ENCODE measurements around the gene CDIP1.
A peak's percentile ranks its signal among the peaks of the same experiment; 100 is the strongest.

The CDIP1 gene

DNA sequence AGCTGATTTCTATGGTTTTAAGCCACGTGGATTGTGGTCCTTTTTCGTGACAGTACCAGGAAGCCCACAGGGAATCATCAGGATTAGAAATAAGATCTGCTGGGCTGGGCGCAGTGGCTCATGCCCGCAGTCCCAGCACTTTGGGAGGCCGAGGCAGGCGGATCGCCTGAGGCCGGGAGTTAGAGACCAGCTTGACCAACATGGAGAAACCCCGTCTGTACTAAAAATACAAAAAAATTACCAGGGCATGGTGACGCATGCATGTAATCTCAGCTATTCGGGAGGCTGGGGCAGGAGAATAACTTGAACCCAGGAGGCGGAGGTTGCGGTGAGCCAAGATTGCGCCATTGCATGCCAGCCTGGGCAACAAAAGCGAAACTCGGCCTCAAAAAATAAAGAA is 70.7 kb downstream of the CDIP1 start:
- H3K36me3 ChIP-seq (ENCODE audit: insufficient read depth, low read length): peaks cover 61% of the 10 kb centered on the region
- no peak overlapping the region for H3K4me3 ChIP-seq (ENCODE audit: low read length)
- no peaks in the 10 kb centered on the region for H3K4me1 ChIP-seq (ENCODE audit: insufficient read depth, low read length)
- 96% methylated on average over 16 of the region's 16 CpGs for WGBS
- no peaks in the 10 kb centered on the region for H3K27me3 ChIP-seq (ENCODE audit: insufficient read depth, low read length)
- no peak overlapping the region for H3K9ac ChIP-seq (ENCODE audit: low read depth, low read length)
- no peak overlapping the region for H3K27ac ChIP-seq (ENCODE audit: low read depth, low read length)
- H3K9me3 ChIP-seq (ENCODE audit: insufficient read depth, low read depth, low read length): no peaks in the 10 kb centered on the region

- H3K9me3 ChIP-seq (ENCODE audit: insufficient read depth, low read depth, low read length): no peaks in the 10 kb centered on the region
- WGBS: 96% methylated on average over 32 of the region's 32 CpGs
- H3K4me1 ChIP-seq (ENCODE audit: insufficient read depth, low read length): peaks cover 4% of the 10 kb centered on the region; the same call in 1 of the 2 replicates
- H3K36me3 ChIP-seq (ENCODE audit: insufficient read depth, low read length): peaks cover 56% of the 10 kb centered on the region
- no peaks in the 10 kb centered on the region for H3K27me3 ChIP-seq (ENCODE audit: insufficient read depth, low read length)
- H3K9ac ChIP-seq (ENCODE audit: low read depth, low read length): no peak overlapping the region
- H3K4me3 ChIP-seq (ENCODE audit: low read length): no peak overlapping the region
- no peak overlapping the region for H3K27ac ChIP-seq (ENCODE audit: low read depth, low read length)
Observed at GRCh38 chr16:4465977-4466779, 72.4 kb downstream of the CDIP1 start.

DNA sequence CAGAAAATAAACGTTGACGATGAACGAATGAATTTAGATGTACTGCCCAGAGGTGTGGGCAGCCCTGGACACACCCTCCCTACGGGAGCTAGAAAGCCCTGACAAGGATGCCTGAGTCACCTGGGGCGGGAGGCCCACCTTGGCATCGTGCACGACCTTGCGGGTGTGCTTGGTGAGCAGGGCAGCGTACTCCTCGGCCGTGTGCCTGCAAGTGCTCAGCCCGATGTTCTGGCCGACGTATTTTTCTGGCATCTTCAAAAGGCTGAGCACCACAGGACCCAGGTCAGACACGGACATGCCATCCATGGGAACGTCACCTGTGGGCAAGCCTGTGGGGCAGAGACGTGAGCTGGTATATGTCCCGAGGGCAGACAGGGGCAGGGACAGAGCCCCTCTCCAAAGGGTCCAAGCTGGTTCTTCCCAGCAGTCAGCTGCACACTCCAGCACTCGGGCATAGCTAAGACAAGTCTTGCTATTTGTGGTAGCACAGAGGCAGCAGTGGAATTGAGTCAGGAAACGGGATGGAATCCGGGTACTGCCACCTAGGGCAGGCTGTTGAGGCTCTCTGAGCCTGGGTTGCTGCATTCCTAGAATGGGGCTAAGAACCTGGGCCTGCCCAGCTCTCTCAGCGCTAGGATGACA is 74.9 kb downstream of the CDIP1 start:
- peaks cover 4% of the 10 kb centered on the region; the same call in 1 of the 2 replicates for H3K4me1 ChIP-seq (ENCODE audit: insufficient read depth, low read length)
- H3K9me3 ChIP-seq (ENCODE audit: insufficient read depth, low read depth, low read length): no peaks in the 10 kb centered on the region
- H3K27ac ChIP-seq (ENCODE audit: low read depth, low read length): no peak overlapping the region
- H3K36me3 ChIP-seq (ENCODE audit: insufficient read depth, low read length): peaks cover 49% of the 10 kb centered on the region
- no peaks in the 10 kb centered on the region for H3K27me3 ChIP-seq (ENCODE audit: insufficient read depth, low read length)
- no peak overlapping the region for H3K4me3 ChIP-seq (ENCODE audit: low read length)
- no peak overlapping the region for H3K9ac ChIP-seq (ENCODE audit: low read depth, low read length)
- WGBS: 94% methylated on average over 22 of the region's 22 CpGs

DNA sequence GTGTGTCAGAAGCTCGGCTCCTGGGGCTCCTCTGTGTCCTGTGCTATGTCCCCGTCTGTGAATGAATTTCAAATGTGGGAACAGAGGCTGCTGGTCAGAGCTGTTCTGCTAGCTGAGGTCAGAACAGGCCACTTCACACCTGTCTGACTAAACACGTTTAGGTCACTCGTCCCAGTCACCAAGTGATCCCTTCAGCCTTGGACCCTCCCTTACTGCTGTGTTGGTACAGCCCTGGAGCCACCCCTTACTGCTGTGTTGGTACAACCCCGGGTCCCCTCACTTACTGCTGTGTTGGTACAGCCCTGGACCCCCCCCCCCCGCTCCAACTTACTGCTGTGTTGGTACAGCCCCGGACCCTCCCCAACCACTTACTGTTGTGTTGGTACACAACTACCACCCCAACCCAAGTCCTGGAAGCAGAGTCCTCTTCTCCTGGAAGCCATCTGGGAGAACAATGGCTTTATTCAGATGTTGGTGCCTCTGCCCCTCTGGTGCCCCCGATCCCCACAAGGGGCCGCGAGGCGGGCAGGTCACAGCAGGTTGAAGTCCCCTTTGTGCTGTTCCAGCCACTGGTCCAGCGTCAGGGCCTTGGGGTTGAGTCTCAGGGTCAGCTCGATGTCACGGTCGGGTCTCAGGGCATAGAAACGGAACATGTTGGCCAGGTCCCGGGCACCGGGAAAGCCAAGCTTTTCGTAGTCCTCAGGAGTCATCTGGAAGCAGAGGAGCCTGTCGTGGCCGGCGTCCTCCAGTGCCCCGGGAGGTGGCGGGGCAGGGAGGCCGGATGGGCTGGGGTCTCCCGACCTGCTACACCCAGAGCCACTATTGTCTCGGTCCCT is 77.1 kb downstream of the CDIP1 start:
- Histone ChIP-seq H3K4me3 (ENCODE audit: low read length) (no peak overlapping the region), H3K36me3 (ENCODE audit: insufficient read depth, low read length) (peaks cover 46% of the 10 kb centered on the region), H3K27me3 (ENCODE audit: insufficient read depth, low read length) (no peaks in the 10 kb centered on the region), H3K9ac (ENCODE audit: low read depth, low read length) (0 out of 2 replicates have a peak overlapping the region, but pooled peaks have one; percentile 7), H3K9me3 (ENCODE audit: insufficient read depth, low read depth, low read length) (no peaks in the 10 kb centered on the region), H3K27ac (ENCODE audit: low read depth, low read length) (peak overlapping the region; percentile 12), H3K4me1 (ENCODE audit: insufficient read depth, low read length) (peaks cover 4% of the 10 kb centered on the region; the same call in 1 of the 2 replicates)
- WGBS: 88% methylated on average over 26 of the region's 27 CpGs

GRCh38 chr16:4460936-4461249 is 77.7 kb downstream of the CDIP1 start:
- WGBS: 94% methylated on average over 5 of the region's 5 CpGs
- no peaks in the 10 kb centered on the region for H3K9me3 ChIP-seq (ENCODE audit: insufficient read depth, low read depth, low read length)
- H3K4me1 ChIP-seq (ENCODE audit: insufficient read depth, low read length): peaks cover 4% of the 10 kb centered on the region; the same call in 1 of the 2 replicates
- no peak overlapping the region for H3K9ac ChIP-seq (ENCODE audit: low read depth, low read length)
- H3K36me3 ChIP-seq (ENCODE audit: insufficient read depth, low read length): peaks cover 46% of the 10 kb centered on the region
- no peaks in the 10 kb centered on the region for H3K27me3 ChIP-seq (ENCODE audit: insufficient read depth, low read length)
- H3K27ac ChIP-seq (ENCODE audit: low read depth, low read length): no peak overlapping the region
- no peak overlapping the region for H3K4me3 ChIP-seq (ENCODE audit: low read length)

Data from HUES64 (cell line).